HCT116 (cell line): ENCODE results near the gene ZBTB26. TPM values are rescaled to one million over a fixed set of nuclear protein-coding genes. Genes with fewer than 3 reads are reported as not detected.

Source experiments
- ATAC-seq: fragments of 200-7000 bp; cut with Tn5 transposase; 2 replicates; pipeline ENCODE4 v1.9.1; 2020; ENCODE audit warnings: mild to moderate bottlenecking, moderate library complexity
- BruUV-seq: library from RNA; stranded (reverse); fragments of 400-500 nt; replicated peaks from 2 replicates; lab custom pipeline; 2021; lab: Mats Ljungman, UMichigan
- CTCF ChIA-PET: fragments of 300-600 bp; sonication (Branson Sonifier 250); formaldehyde crosslinking; loops from one replicate; lab custom pipeline; 2021; ENCODE audit warnings: antibody characterized with exemption; lab: Charles Lee
- POLR2A ChIA-PET: fragments of 300-600, 350-600 bp; sonication (Branson Sonifier 250); formaldehyde crosslinking; loops from one replicate; lab custom pipeline; 2021; ENCODE audit warnings: antibody characterized with exemption; lab: Charles Lee
- RAD21 ChIA-PET, 2 experiments: fragments of 300-600 bp; sonication (Branson Sonifier 250); formaldehyde crosslinking; loops; one replicate each; lab custom pipeline; 2023; ENCODE audit warnings: low total read pairs in 2 of 2; ENCODE audit not compliant: uncharacterized antibody in 2 of 2, unreplicated experiment in 2 of 2, low non-redundant PET in 1 of 2; lab: Charles Lee
- DNase-seq: peaks from one replicate; pipeline ENCODE4 v3.0.0-alpha.2; 2010; ENCODE audit warnings: low read depth, low spot score
- H2AFZ ChIP-seq: fragments of 200-600 bp; shearing (Covaris generic), sonication (generic); 2 replicates; pipeline ENCODE4 v1.6.1; 2017; ENCODE audit warnings: low read depth, mixed run types, mixed read lengths, antibody characterized with exemption, low read length; ENCODE audit not compliant: poor library complexity, severe bottlenecking
- H3K27ac ChIP-seq: 2 replicates; pipeline ENCODE4 v1.5.1; 2012; ENCODE audit warnings: low read depth, low read length
- H3K27me3 ChIP-seq: fragments of 200-600 bp; sonication (generic); 2 replicates; pipeline ENCODE4 v1.6.1; 2016; ENCODE audit warnings: mixed run types, low read length, mixed read lengths; ENCODE audit not compliant: insufficient read depth
- H3K36me3 ChIP-seq, 2 experiments: fragments of 200-500 bp in 1 of 2; fragments of 200-600 bp in 1 of 2; sonication (Bioruptor generic) in 1 of 2; sonication (generic) in 1 of 2; 2 replicates each; pipeline versions ENCODE4 v1.5.1 to v1.6.1; 2014 to 2016; ENCODE audit warnings: low read length in 2 of 2, inconsistent platforms in 1 of 2, mixed read lengths in 1 of 2, mixed run types in 1 of 2; ENCODE audit not compliant: insufficient read depth in 2 of 2, control insufficient read depth in 1 of 2
- H3K4me1 ChIP-seq, 2 experiments: fragments of 200-600 bp in 1 of 2; sonication (generic) in 1 of 2; 2 replicates each; pipeline versions ENCODE4 v1.5.1 to v1.6.1; 2012 to 2017; ENCODE audit warnings: low read length in 2 of 2, inconsistent platforms in 1 of 2, mild to moderate bottlenecking in 1 of 2, mixed read lengths in 1 of 2, mixed run types in 1 of 2, moderate library complexity in 1 of 2; ENCODE audit not compliant: insufficient read depth in 2 of 2, control insufficient read depth in 1 of 2
- H3K4me2 ChIP-seq: fragments of 200-600 bp; sonication (generic); 2 replicates; pipeline ENCODE4 v1.6.1; 2017; ENCODE audit warnings: mixed run types, low read length, mixed read lengths
- H3K4me3 ChIP-seq, 2 experiments: fragments of 200-600 bp in 1 of 2; sonication (generic) in 1 of 2; replicated peaks in 1 of 2; 2 replicates each; pipeline ENCODE4 v1.5.1; 2011 to 2016; ENCODE audit warnings: low read length in 2 of 2, control low read depth in 1 of 2, low read depth in 1 of 2, mild to moderate bottlenecking in 1 of 2, mixed read lengths in 1 of 2, mixed run types in 1 of 2
- H3K79me2 ChIP-seq: fragments of 200-600 bp; sonication (generic); 2 replicates; pipeline ENCODE4 v1.6.1; 2017; ENCODE audit warnings: mild to moderate bottlenecking, mixed run types, low read length, moderate library complexity, mixed read lengths; ENCODE audit not compliant: insufficient read depth
- H3K9ac ChIP-seq: fragments of 200-600 bp; sonication (generic); 2 replicates; pipeline ENCODE4 v1.6.1; 2016; ENCODE audit warnings: low read length, mixed read lengths
- H3K9me2 ChIP-seq: fragments of 200-600 bp; sonication (generic), shearing (Covaris generic); 2 replicates; pipeline ENCODE4 v1.6.1; 2017; ENCODE audit warnings: mixed run types, mild to moderate bottlenecking, moderate library complexity; ENCODE audit not compliant: insufficient read depth
- H3K9me3 ChIP-seq, 2 experiments: fragments of 200-500 bp in 1 of 2; fragments of 200-600 bp in 1 of 2; sonication (Bioruptor generic) in 1 of 2; sonication (generic) in 1 of 2; 2 replicates each; pipeline ENCODE4 v1.6.1; 2014 to 2017; ENCODE audit warnings: low read length in 2 of 2, mixed read lengths in 2 of 2, inconsistent platforms in 1 of 2, low read depth in 1 of 2, mild to moderate bottlenecking in 1 of 2, mixed run types in 1 of 2, moderate library complexity in 1 of 2; ENCODE audit not compliant: control insufficient read depth in 1 of 2, insufficient read depth in 1 of 2
- H4K20me1 ChIP-seq: fragments of 200-600 bp; sonication (generic), shearing (Covaris generic); 2 replicates; pipeline ENCODE4 v1.6.1; 2017; ENCODE audit warnings: mixed run types, mild to moderate bottlenecking, moderate library complexity; ENCODE audit not compliant: insufficient read depth
- ATF3 ChIP-seq: IDR thresholded peaks from 2 replicates; pipeline ENCODE4 v1.6.1; 2012
- CBX3 ChIP-seq: IDR thresholded peaks from 2 replicates; pipeline ENCODE4 v1.6.1; 2012; ENCODE audit warnings: low read depth
- ELF1 ChIP-seq: IDR thresholded peaks from 2 replicates; pipeline ENCODE4 v1.6.1; 2012; ENCODE audit warnings: low read depth, borderline replicate concordance
- EZH2 ChIP-seq: fragments of 200-600 bp; sonication (generic); IDR thresholded peaks from 2 replicates; pipeline ENCODE4 v1.6.1; 2017; ENCODE audit warnings: antibody characterized with exemption, mixed run types
- EZH2phosphoT487 ChIP-seq: fragments of 200-600 bp; IDR thresholded peaks from 2 replicates; pipeline ENCODE4 v1.6.1; 2018; ENCODE audit warnings: antibody characterized with exemption, borderline replicate concordance
- FOSL1 ChIP-seq: IDR thresholded peaks from 2 replicates; pipeline ENCODE4 v1.6.1; 2012; ENCODE audit warnings: low read depth
- JUND ChIP-seq: IDR thresholded peaks from 2 replicates; pipeline ENCODE4 v1.6.1; 2012
- MAX ChIP-seq: IDR thresholded peaks from 2 replicates; pipeline ENCODE4 v1.6.1; 2012
- POLR2A ChIP-seq: IDR thresholded peaks from 2 replicates; pipeline ENCODE4 v1.7.0; 2011; ENCODE audit warnings: borderline replicate concordance; ENCODE audit not compliant: insufficient read depth, insufficient read length; ENCODE audit errors: extremely low read depth
- POLR2AphosphoS5 ChIP-seq: IDR thresholded peaks from 2 replicates; pipeline ENCODE4 v1.6.1; 2011; ENCODE audit warnings: mild to moderate bottlenecking, low read depth, low read length, moderate library complexity
- RAD21 ChIP-seq: IDR thresholded peaks from 2 replicates; pipeline ENCODE4 v1.6.1; 2012; ENCODE audit warnings: low read depth, mild to moderate bottlenecking
- REST ChIP-seq: IDR thresholded peaks from 2 replicates; pipeline ENCODE4 v1.6.1; 2012; ENCODE audit warnings: low read depth
- SIN3A ChIP-seq: IDR thresholded peaks from 2 replicates; pipeline ENCODE4 v1.6.1; 2012; ENCODE audit warnings: low read depth
- SP1 ChIP-seq: IDR thresholded peaks from 2 replicates; pipeline ENCODE4 v1.6.1; 2012; ENCODE audit warnings: low read depth
- SRF ChIP-seq: IDR thresholded peaks from 2 replicates; pipeline ENCODE4 v1.6.1; 2012; ENCODE audit warnings: low read depth
- TCF7L2 ChIP-seq: IDR thresholded peaks from 2 replicates; pipeline ENCODE4 v1.7.0; 2011; ENCODE audit warnings: borderline replicate concordance, inconsistent platforms; ENCODE audit not compliant: insufficient read depth, insufficient read length; ENCODE audit errors: extremely low read depth
- YY1 ChIP-seq: IDR thresholded peaks from 2 replicates; pipeline ENCODE4 v1.6.1; 2011; ENCODE audit warnings: low read length, low read depth, moderate library complexity, mild to moderate bottlenecking; ENCODE audit not compliant: insufficient replicate concordance; ENCODE audit errors: extremely low read depth
- ZBTB33 ChIP-seq: IDR thresholded peaks from 2 replicates; pipeline ENCODE4 v1.6.1; 2011; ENCODE audit warnings: mild to moderate bottlenecking, low read length, moderate library complexity; ENCODE audit not compliant: insufficient replicate concordance; ENCODE audit errors: extremely low read depth
- ZFX ChIP-seq: fragments of 450-650 bp; IDR thresholded peaks from 2 replicates; pipeline ENCODE4 v1.6.1; 2017
- intact Hi-C: fragments of 100-400 bp; cut with micrococcal nuclease; formaldehyde crosslinking; loops from 2 replicates; pipeline ENCODE4 v1.10.0; 2022
- total RNA-seq: library from RNA; stranded (reverse); gene quantifications from one replicate; pipeline ENCODE4 v1.2.1, GENCODE V29; 2021; ENCODE audit not compliant: unreplicated experiment

The ZBTB26 gene
- total RNA-seq, 1 experiment from 2014 or later: 5.5 TPM

GRCh38 chr9:122950263-122950662 is 19.0 kb upstream of the ZBTB26 start:
- intact Hi-C loops: no loop called here
- Histone ChIP-seq H3K4me3 (no peak overlapping the region), H3K4me2 (no peak overlapping the region), H3K4me1 (peaks cover 3 to 6% of the 10 kb centered on the region in 2 experiments; a peak in 2 of 4 replicates), H3K27ac (no peak overlapping the region), H3K27me3 (no peaks in the 10 kb centered on the region), H3K9me2 (no peaks in the 10 kb centered on the region), H3K9ac (no peak overlapping the region), H4K20me1 (peaks cover 6% of the 10 kb centered on the region; the same call in 1 of the 2 replicates), H3K9me3 (no peaks in the 10 kb centered on the region), H3K36me3 (no peaks in the 10 kb centered on the region), H2AFZ (no peak overlapping the region), H3K79me2 (peaks cover 93% of the 10 kb centered on the region)
- RAD21 ChIA-PET: no interaction called here
- ATAC-seq (no peak), DNase-seq (no peak)
- CTCF ChIA-PET: no interaction called here
- TF ChIP-seq POLR2A (no peak), SRF (no peak), ZBTB33 (no peak), EZH2phosphoT487 (no peak), ZFX (no peak), RAD21 (no peak), POLR2AphosphoS5 (no peak), JUND (no peak), FOSL1 (no peak), CBX3 (no peak), YY1 (no peak), TCF7L2 (no peak), ELF1 (no peak), MAX (no peak), SP1 (no peak), ATF3 (no peak), REST (no peak), SIN3A (no peak), EZH2 (no peak)
- POLR2A ChIA-PET: no interaction called here
- no TSS peak for BruUV-seq
